Activated naive CD4-positive, alpha-beta T cell treated with Interleukin-2 at 50 U/mL for 16 hours (primary cell): ENCODE data around the gene PPP2R1B.
"Not testable (repeated sequence)": the region's sequence is repeated elsewhere in the genome, so short reads cannot be mapped to it uniquely, and the experiment has no call there.

Experiments used
- DNase-seq: peaks from one replicate; pipeline ENCODE4 v3.0.0-alpha.2; 2020

Gene PPP2R1B

DNA sequence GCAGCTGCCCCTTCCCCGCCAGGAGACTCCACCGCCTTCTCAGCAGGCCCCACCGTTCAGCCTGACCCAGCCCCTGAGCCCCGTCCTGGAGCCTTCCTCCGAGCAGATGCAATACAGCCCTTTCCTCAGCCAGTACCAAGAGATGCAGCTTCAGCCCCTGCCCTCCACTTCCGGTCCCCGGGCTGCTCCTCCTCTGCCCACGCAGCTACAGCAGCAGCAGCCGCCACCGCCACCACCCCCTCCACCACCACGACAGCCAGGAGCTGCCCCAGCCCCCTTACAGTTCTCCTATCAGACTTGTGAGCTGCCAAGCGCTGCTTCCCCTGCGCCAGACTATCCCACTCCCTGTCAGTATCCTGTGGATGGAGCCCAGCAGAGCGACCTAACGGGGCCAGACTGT lies 42.6 kb downstream of the PPP2R1B start:
- no peak for DNase-seq

DNA sequence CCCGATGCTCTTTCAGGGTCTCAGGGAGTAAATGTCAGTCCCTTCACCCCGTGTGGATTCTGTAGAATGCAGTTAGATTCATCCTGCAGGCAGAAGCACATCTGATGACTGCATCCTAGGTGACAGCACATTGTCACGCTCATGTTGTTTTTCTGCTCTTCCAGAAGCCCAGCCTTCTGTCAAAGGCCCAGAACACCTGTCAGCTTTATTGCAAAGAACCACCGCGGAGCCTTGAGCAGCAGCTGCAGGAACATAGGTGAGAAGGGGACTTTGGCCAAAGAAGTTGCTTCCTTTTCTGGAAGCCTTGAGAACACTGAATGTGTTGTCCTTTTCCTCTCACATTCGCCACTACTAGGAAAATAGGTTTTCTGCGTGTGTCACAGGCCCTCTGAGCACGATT lies 43.7 kb downstream of the PPP2R1B start:
- DNase-seq, result no peak

DNA sequence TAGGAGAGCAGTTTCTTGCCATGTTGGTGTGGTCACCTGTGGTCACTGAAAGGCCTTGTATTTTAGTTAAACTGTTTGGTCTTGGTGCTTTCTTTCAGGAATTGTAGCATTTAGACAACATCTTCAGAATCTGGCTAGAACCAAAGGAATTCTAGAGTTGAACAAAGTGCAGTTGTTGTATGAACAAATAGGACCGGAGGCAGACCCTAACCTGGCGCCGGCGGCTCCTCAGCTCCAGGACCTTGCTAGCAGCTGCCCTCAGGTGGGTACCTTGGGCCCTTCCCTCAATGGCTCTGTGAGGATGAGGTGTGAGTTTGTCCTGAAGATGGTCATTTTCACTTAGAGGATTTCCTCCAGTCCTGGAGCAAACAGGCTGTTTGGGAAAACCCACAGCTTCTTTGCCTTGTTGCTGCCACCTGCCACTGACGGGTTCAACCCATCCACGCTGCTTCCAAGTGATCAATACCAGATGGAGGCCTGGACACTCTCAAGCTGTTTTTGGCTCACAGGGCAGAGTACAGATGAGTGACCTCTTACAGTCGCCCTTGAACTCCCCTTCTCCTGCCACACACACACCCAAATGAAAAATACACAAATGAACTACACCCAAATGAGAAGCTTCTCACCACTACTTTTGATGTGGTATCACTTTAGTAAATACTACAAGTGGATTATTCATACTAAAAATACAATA lies 45.2 kb downstream of the PPP2R1B start:
- no peak for DNase-seq

DNA sequence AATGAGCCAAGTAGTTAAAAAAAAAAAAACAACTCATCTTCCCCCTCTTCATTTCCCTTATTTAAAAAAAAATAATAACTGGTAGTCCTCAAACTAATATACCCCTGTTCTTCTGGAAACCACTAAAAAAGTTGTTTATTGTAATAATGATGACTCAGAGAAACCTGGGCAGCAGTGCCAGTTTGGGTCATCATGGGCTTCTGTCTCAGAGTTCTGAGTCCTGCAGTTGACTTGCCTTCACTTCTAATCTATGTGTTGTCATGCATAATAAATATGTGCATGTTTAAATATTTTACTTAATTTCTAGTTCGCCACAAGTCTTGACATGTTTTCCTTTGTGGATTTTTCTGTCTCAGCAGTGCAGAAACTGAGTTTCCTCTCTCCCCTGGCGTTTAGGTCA lies 46.8 kb downstream of the PPP2R1B start:
- DNase-seq, result no peak

DNA sequence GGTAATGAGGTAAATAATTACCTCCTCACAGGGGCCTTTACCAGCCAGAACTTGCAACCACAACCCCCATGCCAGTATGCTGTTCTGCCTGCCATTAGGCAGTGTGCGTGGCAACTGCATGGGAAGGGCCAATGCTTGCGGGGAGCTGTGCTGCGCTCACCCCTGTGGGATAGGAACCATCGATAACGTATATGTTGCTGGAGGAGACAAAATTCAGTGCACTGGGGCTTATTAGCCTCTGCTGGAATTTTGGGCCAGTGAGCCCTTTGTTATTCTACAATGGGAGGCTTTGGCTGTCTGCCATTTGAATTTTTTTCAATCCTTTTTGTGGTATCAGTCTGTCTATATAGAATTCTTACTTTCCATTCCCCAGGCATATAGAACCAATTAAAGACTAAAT lies 47.3 kb downstream of the PPP2R1B start:
- DNase-seq, result no peak

DNA sequence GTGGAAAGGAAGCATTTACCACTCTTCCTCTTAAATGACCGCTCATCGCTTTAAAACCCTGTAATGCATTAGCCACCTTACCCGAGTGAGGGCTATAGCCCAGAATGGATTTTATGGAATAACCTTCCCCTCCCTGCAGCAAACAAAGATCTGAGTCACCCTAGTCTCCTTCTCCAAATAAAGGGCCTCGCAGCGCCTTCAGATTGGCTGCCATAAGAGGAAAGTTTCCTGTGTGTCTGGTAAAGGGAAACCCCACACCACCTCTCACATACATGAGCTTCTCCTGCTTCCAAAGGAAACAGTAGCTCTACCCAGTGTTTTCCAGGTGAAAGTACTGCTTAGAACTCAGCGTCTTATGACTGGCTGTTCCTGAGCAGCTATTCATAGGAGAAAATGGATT lies 47.8 kb downstream of the PPP2R1B start:
- no peak for DNase-seq

DNA sequence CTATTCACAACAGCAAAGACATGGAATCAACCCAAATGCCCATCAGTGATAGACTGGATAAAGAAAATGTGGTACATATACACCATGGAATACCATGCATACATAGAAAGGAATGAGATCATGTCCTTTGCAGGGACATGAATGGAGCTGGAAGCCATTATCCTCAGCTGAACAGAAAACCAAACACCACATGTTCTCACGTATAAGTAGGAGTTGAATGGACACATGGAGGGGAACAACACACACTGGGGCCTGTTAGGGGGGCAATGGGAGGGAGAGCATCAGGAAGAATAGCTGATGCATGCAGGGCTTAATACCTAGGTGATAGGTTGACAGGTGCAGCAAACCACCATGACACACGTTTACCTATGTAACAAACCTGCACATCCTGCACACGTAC lies 48.5 kb downstream of the PPP2R1B start:
- DNase-seq, result not testable (repeated sequence)

DNA sequence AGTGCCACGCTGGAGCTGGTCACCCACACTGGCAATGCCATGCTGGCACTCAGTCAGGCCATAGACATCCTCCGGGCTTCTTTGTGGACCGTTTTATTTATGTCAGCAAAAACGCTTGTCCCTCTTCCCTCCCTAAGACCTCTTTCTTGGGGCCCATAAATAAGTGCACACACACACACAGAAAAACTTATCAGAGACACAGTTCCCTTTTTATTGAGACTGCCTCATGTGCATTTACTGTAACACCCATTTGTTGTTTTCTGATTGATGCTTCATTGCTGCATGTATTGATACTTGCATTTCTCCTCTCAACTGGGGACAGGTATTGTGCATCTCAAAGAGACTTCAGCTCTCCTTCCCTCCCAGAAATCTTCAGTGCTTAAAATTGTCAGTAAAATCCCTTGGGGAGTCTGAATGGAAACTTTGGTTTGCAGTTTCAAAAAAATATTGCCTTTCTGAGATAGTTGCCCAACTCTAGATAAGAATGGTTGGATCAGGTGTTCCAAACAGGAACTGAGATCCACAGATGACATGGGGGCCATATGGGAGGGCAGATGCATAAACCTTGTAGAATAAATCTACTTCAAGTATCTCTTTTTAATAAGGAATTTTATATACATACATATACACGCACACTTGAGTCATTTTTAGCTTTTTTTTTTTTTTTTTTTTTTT lies 50.9 kb downstream of the PPP2R1B start:
- DNase-seq, result no peak

DNA sequence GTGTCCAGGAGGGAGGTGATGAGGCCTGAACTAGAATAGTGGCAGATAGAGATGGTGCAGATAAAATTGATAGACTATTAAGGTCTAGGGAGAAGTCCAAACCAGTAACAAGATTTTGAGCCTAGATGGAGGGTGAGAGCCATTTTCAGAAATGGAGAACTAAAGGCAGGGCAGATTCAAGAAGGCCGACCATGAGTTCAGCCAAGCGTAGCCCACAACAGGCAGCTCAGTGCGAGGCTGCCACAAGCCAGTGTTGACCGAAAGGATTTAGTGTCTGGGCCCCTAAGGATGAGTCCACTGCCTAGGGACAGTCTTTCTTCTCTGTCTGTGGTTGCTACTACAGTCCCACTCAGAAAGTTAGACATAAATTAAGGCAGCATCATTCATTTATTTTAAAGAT lies 51.7 kb downstream of the PPP2R1B start:
- DNase-seq, result no peak

DNA sequence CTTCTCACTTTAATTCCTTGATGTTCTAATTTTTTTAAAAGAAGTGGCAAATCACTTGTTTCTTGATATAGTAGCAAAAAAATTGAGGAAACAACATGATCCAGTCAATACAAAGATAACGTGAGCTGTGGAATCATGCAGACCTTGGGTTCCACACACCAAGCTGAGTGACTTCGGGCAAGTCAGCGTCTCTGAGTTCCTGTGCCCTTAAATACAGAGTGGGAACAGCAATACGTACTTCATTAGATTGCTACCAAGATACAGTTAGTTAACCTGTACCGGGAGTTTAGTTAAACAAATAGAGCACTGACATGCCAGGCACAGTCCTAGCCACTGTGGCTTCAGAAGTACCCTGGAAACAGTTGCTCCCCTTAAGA lies 58.5 kb downstream of the PPP2R1B start:
- DNase-seq, result no peak

DNA sequence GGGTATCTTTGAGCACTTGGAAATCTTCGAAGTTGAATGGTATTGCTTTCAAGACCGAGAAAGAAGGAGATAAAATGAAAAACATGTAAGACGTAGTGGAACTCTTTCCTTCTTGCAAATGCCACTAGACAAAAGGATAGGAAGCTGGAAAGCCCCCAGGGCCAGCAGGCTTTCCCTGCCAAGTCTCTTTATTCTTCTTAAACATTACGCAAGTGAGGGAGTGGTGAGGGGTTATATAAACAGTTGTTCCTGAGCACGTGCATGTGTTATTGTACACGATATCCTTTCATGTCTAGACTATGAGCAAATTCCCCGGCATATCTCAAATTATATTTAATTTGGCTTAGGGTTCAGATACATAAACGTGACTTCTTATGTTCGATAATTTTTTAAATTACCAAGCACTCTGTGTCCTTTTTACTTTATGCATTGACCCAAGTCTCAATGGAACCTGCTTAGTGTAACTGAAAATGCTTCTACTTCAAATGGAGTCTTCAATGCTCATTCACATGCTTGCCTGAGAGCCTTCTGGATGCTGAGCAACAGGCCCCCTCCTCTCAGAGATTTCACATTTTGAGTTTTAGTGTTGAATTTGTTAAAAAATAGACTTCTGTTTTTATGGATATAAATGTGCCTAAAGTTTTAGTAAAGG lies 59.0 kb downstream of the PPP2R1B start:
- no peak for DNase-seq

DNA sequence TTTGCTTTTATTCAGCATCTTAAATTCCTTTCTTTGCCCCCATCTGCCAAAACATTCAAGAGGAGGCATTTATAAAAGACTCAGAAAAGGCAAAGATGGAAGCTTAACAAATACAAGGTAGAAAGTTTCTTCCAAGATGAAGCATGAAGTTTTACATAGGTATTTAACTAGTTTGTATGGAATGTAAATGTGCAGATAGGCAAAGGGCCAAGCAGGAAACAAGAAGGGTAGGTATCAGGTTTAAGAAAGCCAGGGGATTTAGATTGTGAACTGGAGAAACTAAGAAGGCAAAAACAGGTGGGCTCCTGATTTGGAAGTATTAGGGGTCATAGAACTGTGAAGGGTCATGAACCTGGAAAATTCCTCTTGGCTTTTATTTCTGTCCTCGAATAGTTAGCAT lies 62.6 kb downstream of the PPP2R1B start:
- no peak for DNase-seq

DNA sequence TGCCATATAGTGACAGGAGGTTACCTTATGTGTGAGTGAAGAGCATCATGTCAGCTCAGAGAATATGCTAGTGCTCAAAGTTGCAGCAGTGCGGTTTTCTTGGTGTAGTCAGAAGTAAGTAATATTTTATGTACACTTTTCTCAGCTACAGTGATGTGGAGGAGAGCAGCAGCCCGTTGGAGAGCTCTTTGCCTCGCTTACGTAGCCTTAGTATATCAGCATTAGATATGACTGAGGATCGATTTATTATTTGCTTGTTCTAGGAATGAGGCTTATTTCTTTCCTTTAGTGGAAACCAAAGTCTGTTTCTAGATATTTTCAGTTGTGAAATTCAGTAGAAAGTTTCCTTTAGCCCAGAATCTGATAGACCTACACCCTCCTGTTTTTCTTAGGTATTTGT lies 63.6 kb downstream of the PPP2R1B start:
- no peak for DNase-seq

DNA sequence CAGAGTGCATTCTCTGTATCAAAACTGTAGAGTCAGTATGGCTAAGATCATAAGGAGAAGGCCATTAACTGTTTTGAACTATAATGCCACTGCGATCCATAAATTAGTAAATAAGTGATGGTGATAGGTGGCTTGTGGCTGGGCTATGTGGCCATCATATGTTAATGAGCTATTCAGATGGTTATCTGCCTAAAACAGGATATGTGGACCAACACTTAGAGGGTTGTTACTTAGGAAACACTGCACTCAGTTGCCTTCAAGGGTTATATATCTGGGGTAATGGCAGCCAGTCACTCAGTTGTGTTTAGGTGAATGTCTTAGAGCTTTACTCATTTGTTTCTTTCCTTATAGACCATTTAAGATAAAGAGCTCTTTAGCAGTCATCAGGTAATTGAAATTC lies 66.0 kb downstream of the PPP2R1B start:
- DNase-seq, result no peak

DNA sequence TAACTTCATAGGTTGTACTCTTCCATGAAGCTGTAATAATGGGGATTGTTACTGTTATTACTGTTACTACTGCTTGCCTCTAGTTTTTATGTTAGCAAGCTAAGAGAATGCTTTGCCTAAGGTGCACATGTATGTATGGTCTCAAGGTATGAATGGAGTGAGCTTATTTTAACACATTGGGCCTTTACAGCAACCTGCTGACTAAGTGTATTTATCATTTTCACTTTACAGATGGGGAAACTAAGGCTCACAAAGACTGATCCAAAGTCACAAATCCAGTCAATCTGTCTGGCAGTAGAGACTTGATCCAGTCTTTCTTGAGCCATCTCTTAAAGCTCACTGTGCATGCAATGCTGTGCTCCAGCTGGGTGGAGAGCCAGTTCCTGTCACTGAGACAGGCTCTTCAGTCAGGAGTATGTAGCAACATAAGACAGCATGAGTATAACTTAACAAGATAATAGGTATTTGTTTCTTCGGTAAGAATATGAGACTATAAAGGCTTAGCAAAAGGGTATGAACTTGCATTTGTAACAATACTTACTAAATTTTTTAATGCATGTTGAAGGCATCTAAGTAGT lies 66.5 kb downstream of the PPP2R1B start:
- DNase-seq, result no peak

DNA sequence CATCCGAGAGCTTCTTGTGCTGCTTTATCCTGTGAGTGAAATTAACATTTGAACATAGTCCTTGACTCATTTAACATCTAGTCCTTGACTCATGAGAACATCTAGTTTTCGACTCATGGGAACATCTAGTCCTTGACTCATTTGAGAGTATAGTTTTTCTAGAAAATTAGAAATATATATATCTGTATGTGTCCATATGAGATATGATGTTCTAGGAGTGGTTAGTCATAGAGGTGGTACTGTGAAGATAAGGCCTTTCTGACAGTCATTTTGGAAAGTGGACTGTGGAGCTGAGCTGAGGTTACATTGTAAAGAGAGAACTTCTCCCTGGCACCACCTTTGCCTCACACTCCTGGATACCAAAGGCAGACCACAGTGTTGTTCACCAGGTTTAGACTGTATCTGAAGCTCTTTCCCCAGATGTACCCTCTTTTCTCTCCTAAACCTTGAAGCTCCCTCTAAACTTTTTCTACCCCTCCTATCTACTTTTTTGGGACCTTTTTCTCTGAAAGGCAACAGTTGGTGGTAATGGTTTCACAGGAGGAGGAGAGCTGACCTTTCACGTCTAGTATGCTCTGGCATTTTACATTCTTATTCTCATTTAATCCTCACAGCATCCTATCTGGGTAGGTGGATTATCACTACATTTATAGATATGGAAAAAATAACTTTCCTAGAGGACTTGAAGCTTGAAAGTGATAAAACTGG lies 67.2 kb downstream of the PPP2R1B start:
- no peak for DNase-seq

DNA sequence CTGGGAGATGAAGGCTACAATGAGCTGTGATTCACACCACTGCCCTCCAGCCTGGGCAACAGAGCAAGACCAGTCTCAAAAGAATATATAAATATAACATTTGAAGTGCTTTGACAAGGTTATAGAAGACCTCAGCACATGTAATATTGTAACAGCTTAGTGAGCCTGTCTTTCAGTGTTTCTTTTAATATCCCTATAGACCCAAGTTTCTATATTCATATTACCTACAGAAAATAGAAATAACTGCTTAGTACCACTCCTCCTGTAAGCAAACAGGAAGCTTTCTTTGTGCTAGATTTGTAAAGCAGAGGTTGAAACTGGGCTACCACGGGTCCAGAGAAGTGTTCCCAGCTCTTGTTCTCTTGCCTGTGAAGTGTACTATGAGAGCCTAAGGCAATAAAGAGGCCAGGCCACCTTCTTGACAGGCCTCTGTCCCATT lies 68.2 kb downstream of the PPP2R1B start:
- DNase-seq, result no peak

DNA sequence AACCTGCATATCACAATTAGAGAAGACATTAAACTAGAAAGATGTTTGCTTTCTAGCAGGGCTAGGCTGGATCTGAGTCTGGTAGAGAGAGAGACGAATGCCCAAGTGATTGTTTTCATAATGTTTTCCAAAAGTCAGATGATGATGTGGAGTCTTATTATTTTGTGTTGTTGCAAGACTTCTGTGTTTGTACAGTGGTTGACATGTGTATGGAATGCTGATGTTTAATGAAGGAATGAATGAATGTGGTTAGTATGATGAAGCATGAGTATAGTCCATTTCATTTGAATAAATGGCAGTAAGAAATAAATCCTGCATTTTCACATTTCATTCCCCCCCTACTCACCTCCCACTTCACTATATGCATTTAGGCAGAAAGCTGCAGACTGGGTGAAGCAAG lies 69.6 kb downstream of the PPP2R1B start:
- DNase-seq, result no peak

DNA sequence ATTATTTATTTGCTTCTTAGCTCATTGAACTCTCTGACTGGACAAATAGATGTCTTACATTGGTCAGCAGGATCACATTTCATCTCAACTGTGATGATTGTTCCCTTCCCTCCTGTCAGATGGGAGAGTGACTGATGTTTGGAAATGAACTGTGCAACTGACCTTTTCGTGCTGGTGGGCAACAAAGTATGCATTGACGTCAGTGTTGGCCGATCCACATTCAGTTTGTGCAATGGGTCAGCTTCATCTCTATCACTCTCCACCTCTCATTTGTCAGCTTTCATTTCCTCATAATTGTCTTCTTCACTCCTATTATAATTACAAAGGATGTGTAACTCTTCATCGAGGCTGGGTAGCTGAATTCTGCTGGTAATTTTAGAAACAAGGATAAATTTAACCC lies 71.3 kb downstream of the PPP2R1B start:
- DNase-seq, result no peak

DNA sequence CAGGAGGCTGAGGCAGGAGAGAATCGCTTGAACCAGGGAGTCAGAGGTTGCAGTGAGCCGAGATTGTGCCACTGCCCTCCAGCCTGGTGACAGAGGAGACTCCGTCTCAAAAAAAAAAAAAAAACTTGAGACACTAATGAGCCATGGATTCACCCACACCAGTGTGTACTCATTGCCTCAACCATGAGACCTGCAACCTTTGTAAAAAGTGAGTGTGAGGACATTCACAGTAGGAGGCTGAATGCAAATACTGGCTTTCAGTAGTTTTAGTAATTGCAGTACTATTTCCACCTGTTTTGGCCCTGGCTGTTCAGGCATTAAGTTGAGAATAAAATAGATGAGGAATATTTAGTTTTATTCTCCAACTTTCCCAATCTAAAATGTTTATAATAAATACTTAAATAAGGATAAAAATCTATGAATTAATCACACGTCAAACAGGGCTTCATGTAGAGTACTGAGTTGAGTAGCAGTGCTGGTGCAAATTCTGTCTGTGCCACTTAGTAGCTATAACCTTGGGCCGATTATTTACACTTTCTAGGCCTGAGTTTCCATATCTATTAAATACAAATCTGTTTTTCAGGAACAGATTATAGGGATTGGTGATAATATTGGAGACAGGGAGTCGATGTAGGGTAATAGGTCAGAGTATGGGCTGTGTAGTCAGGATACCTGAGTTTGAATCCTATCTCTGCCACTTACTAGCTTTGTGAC lies 72.8 kb downstream of the PPP2R1B start:
- DNase-seq, result no peak

DNA sequence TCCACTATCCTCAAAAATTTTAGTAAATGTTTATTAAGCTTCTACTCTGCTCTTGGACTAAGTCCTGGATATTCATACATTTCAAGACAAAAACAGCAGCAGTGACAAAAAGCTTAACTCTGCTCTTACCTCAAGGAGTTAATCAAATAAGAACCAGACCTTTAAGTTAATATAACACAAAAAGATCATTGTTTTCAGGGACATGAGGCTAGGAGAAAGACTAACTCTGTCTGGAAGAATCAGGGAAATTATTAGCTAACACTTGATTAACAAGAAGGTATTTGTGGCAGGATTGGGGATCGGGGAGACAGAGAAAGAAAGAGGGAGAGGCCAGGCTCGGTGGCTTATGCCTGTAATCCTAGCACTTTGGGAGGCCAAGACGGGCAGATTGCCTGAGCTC lies 74.4 kb downstream of the PPP2R1B start:
- DNase-seq, result no peak

DNA sequence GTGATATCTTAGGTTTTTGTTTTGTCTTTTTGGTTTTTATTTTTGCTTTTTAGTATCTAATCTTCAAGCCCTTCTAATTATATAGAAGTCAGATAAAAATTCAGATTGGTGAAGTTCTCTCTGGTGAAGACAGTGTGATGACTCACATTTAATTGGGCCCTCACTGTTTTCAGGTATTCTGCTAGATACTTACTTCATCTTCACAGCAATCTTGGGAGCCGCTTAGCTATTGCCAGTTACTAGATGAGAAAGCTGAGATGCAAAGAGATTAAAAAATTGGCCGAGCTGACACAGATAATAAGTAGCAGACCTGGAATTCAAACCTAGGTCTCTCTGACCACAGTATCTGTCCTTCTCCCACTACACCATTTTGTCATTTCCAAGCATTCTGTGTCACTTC lies 75.0 kb downstream of the PPP2R1B start:
- no peak for DNase-seq

DNA sequence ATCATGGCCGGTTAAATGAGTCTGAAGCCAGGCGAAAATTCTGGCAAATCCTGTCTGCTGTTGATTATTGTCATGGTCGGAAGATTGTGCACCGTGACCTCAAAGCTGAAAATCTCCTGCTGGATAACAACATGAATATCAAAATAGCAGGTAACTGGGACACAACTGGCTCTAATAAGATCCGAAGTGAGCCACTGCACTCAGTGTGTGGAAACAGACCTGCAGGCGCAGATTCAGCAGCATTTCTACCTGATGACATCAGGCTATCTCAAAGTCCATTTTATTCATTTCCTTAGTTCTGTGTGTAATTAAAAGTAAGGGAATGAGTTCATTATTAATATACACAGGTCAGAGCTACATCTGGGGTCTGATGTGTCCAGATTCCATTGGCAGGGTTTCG lies 78.2 kb downstream of the PPP2R1B start:
- no peak for DNase-seq
